ENCODE data around the gene HNRNPU.

DNA sequence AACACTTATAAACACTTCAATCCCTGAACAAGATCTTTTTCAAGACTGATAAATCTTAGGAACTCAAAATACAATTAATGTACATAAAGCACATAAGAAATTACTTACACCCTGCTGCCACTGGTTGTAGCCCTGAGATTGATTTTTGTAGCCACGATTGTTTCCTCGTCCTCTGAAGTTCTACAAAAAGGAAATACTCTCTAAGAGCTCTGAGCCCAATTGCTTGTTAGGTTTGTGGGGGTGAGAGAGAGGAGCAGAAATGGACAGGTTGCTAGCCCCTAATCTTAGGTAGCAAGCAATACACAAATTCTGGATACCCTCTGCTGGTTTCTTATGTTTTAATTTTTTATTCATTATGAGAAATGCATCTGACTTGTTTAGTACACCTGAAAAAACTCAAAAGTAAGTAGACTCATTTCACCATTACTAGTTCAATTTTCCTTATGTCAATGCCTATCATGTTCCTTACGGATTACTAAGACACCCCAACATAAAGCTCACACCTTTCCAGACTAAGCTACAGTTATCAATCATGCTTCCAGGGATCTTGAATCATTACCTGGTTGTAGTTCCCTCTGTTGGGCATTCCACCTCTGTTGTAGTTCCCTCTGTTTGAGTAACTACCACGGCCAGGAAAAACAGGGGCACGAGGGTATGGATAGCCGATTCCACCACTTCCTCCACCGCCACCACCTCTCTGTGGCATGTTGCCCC is 9.3 kb downstream of the HNRNPU start:
- TF ChIP-seq TAF1 (conservative IDR thresholded peaks at IDR 0.05) (no peak), FOXA1 (IDR thresholded peaks at IDR 0.05) (no peak), RAD21 (IDR thresholded peaks at IDR 0.05) (no peak), YY1 (IDR thresholded peaks at IDR 0.05) (no peak), SP1 (IDR thresholded peaks at IDR 0.05) (no peak), JUND (IDR thresholded peaks at IDR 0.05) (no peak), RXRA (IDR thresholded peaks at IDR 0.05) (no peak), GABPA (IDR thresholded peaks at IDR 0.05 in 1 of 2, conservative IDR thresholded peaks at IDR 0.05 in 1 of 2) (no peak)
- TF ChIP-seq, protein P1, sequence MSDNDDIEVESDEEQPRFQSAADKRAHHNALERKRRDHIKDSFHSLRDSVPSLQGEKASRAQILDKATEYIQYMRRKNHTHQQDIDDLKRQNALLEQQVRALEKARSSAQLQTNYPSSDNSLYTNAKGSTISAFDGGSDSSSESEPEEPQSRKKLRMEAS (IDR thresholded peaks at IDR 0.05), result no peak
- TF ChIP-seq, protein P2, sequence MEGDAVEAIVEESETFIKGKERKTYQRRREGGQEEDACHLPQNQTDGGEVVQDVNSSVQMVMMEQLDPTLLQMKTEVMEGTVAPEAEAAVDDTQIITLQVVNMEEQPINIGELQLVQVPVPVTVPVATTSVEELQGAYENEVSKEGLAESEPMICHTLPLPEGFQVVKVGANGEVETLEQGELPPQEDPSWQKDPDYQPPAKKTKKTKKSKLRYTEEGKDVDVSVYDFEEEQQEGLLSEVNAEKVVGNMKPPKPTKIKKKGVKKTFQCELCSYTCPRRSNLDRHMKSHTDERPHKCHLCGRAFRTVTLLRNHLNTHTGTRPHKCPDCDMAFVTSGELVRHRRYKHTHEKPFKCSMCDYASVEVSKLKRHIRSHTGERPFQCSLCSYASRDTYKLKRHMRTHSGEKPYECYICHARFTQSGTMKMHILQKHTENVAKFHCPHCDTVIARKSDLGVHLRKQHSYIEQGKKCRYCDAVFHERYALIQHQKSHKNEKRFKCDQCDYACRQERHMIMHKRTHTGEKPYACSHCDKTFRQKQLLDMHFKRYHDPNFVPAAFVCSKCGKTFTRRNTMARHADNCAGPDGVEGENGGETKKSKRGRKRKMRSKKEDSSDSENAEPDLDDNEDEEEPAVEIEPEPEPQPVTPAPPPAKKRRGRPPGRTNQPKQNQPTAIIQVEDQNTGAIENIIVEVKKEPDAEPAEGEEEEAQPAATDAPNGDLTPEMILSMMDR (IDR thresholded peaks at IDR 0.05; ENCODE audit: low read depth, low read length, missing input control), result no peak

All from liver (tissue), 3 donors.